Measurements from ENCODE around the gene MYH10.
A peak's percentile ranks its signal among the peaks of the same experiment; 100 is the strongest.

The MYH10 gene

GRCh38 chr17:8438441-8438840 lies 192.1 kb downstream of the MYH10 start:
- DNase-seq: no peak

- DNase-seq: no peak
Measured at GRCh38 chr17:8436844-8437171, 193.7 kb downstream of the MYH10 start.

GRCh38 chr17:8436169-8436843 lies 194.2 kb downstream of the MYH10 start:
- peak; percentile 27 for DNase-seq

GRCh38 chr17:8435245-8436168 lies 195.0 kb downstream of the MYH10 start, which contains the start of gene NDEL1:
Gene NDEL1 (plus strand): TSS chr17:8435884. CDS start chr17:8444272, 8,388 bp downstream.
- DNase-seq: peak; percentile 99

GRCh38 chr17:8430966-8431365 lies 199.6 kb downstream of the MYH10 start:
- no peak for DNase-seq

- DNase-seq: no peak
Measured at GRCh38 chr17:8426802-8427201, 203.7 kb downstream of the MYH10 start.

- DNase-seq: no peak
Measured at GRCh38 chr17:8426094-8426720, 204.3 kb downstream of the MYH10 start.

All from NCI-H1694 treated with DMSO at 0.1 percent for 48 hours (cell line).